H1 (cell line): ENCODE measurements around the gene PTGES3L. TPM values are rescaled to one million over a fixed set of nuclear protein-coding genes. Genes with fewer than 3 reads are reported as not detected.
"Not testable (repeated sequence)": the region's sequence is repeated elsewhere in the genome, so short reads cannot be mapped to it uniquely, and the experiment has no call there.

Experiments
- CTCF ChIA-PET: fragments of 300-600 bp; sonication (Branson Sonifier 250); formaldehyde crosslinking; loops from one replicate; lab custom pipeline; 2021; ENCODE audit not compliant: partially characterized antibody; lab: Charles Lee
- POLR2A ChIA-PET: fragments of 300-600 bp; sonication (Branson Sonifier 250); formaldehyde crosslinking; loops from one replicate; lab custom pipeline; 2021; ENCODE audit warnings: inconsistent platforms; ENCODE audit not compliant: partially characterized antibody; lab: Charles Lee
- DNase-seq, 2 experiments: peaks; one replicate each; pipeline versions ENCODE4 v3.0.0 to v3.0.0-alpha.2; 2010 to 2022; ENCODE audit warnings: low spot score in 2 of 2, low read depth in 1 of 2, mixed read lengths in 1 of 2
- FAIRE-seq: peaks from 2 replicates; lab custom pipeline; 2011; peaks lifted over from hg19 to GRCh38; lab: Jason Lieb, UNC
- H2AFZ ChIP-seq: 2 replicates; pipeline ENCODE4 v1.8.1; 2012; ENCODE audit warnings: low read length, inconsistent platforms
- H2AK5ac ChIP-seq: 2 replicates; pipeline ENCODE4 v1.6.1; 2013; ENCODE audit warnings: low read depth, low read length
- H2BK120ac ChIP-seq: replicated peaks from 2 replicates; pipeline ENCODE3; 2013; ENCODE audit warnings: low read depth, low read length, inconsistent platforms
- H2BK12ac ChIP-seq: 2 replicates; pipeline ENCODE4 v1.6.1; 2013; ENCODE audit warnings: low read depth, low read length
- H2BK15ac ChIP-seq: 2 replicates; pipeline ENCODE4 v1.6.1; 2013; ENCODE audit warnings: low read length
- H2BK20ac ChIP-seq: 2 replicates; pipeline ENCODE4 v1.6.1; 2013; ENCODE audit warnings: low read length
- H2BK5ac ChIP-seq: 2 replicates; pipeline ENCODE4 v1.6.1; 2013; ENCODE audit warnings: low read depth, low read length
- H3K14ac ChIP-seq: 2 replicates; pipeline ENCODE4 v1.6.1; 2013; ENCODE audit warnings: inconsistent platforms; ENCODE audit not compliant: insufficient read length
- H3K18ac ChIP-seq: 2 replicates; pipeline ENCODE4 v1.6.1; 2013; ENCODE audit warnings: low read length; ENCODE audit errors: extremely low read depth
- H3K23ac ChIP-seq: 2 replicates; pipeline ENCODE4 v1.6.1; 2013; ENCODE audit warnings: inconsistent platforms; ENCODE audit not compliant: insufficient read length
- H3K23me2 ChIP-seq: 2 replicates; pipeline ENCODE4 v1.6.1; 2013; ENCODE audit warnings: low read depth, low read length
- H3K27ac ChIP-seq: 2 replicates; pipeline ENCODE4 v1.6.1; 2011; ENCODE audit warnings: low read depth, low read length, inconsistent platforms
- H3K27me3 ChIP-seq, 4 experiments: replicated peaks in 1 of 4; 1 replicate in 1 of 4; 2 replicates in 3 of 4; pipeline versions ENCODE4 v1.6.1 to v1.8.1; 2011 to 2013; ENCODE audit warnings: low read length in 3 of 4, mild to moderate bottlenecking in 3 of 4, inconsistent platforms in 2 of 4, mixed read lengths in 2 of 4, moderate library complexity in 1 of 4; ENCODE audit not compliant: control insufficient read depth in 3 of 4, insufficient read depth in 3 of 4; ENCODE audit errors: extremely low read depth in 1 of 4
- H3K36me3 ChIP-seq, 4 experiments: 2 replicates each; pipeline versions ENCODE4 v1.6.1 to v1.8.1; 2011 to 2013; ENCODE audit warnings: mild to moderate bottlenecking in 4 of 4, low read length in 3 of 4, moderate library complexity in 2 of 4, control low read depth in 1 of 4, inconsistent platforms in 1 of 4; ENCODE audit not compliant: insufficient read depth in 4 of 4, control insufficient read depth in 2 of 4
- H3K4ac ChIP-seq: replicated peaks from 2 replicates; pipeline ENCODE3; 2013; ENCODE audit warnings: low read length, low read depth, mixed read lengths, inconsistent platforms; ENCODE audit not compliant: insufficient read length
- H3K4me1 ChIP-seq, 4 experiments: replicated peaks in 1 of 4; 1 replicate in 1 of 4; 2 replicates in 3 of 4; pipeline versions ENCODE4 v1.6.1 to v1.8.1; 2011 to 2013; ENCODE audit warnings: low read length in 3 of 4, inconsistent platforms in 2 of 4, mixed read lengths in 1 of 4; ENCODE audit not compliant: insufficient read depth in 4 of 4, control insufficient read depth in 3 of 4
- H3K4me2 ChIP-seq, 2 experiments: 2 replicates each; pipeline versions ENCODE4 v1.6.1 to v1.8.1; 2011 to 2013; ENCODE audit warnings: low read depth in 2 of 2, low read length in 2 of 2, control low read depth in 1 of 2, inconsistent platforms in 1 of 2, mild to moderate bottlenecking in 1 of 2; ENCODE audit not compliant: insufficient read depth in 1 of 2
- H3K4me3 ChIP-seq, 4 experiments: fragments of 200-600, 300-600 bp in 1 of 4; sonication (generic), shearing (Covaris generic), sonication (Bioruptor Twin) in 1 of 4; 2 replicates each; pipeline versions ENCODE4 v1.5.1 to v1.8.1; 2011 to 2016; ENCODE audit warnings: low read length in 4 of 4, low read depth in 3 of 4, control low read depth in 2 of 4, inconsistent platforms in 2 of 4, mild to moderate bottlenecking in 2 of 4, mixed read lengths in 1 of 4, moderate library complexity in 1 of 4; ENCODE audit not compliant: insufficient read depth in 2 of 4; ENCODE audit errors: extremely low read depth in 1 of 4
- H3K56ac ChIP-seq: replicated peaks from 2 replicates; pipeline ENCODE3; 2013; ENCODE audit warnings: low read depth, mild to moderate bottlenecking, mixed read lengths, low read length, inconsistent platforms; ENCODE audit not compliant: insufficient read length
- H3K79me1 ChIP-seq: 2 replicates; pipeline ENCODE4 v1.6.1; 2013; ENCODE audit warnings: low read depth, low read length, control low read depth
- H3K79me2 ChIP-seq, 2 experiments: 2 replicates each; pipeline versions ENCODE4 v1.6.1 to v1.8.1; 2012 to 2013; ENCODE audit warnings: low read length in 2 of 2, mild to moderate bottlenecking in 2 of 2, inconsistent platforms in 1 of 2; ENCODE audit not compliant: insufficient read depth in 2 of 2, control insufficient read depth in 1 of 2
- H3K9ac ChIP-seq, 4 experiments: replicated peaks in 1 of 4; 1 replicate in 1 of 4; 2 replicates in 3 of 4; pipeline versions ENCODE4 v1.6.1 to v1.8.1; 2011 to 2013; ENCODE audit warnings: low read depth in 3 of 4, low read length in 3 of 4, control low read depth in 2 of 4, mild to moderate bottlenecking in 2 of 4, moderate library complexity in 2 of 4, inconsistent platforms in 1 of 4; ENCODE audit errors: extremely low read depth in 1 of 4
- H3K9me3 ChIP-seq, 2 experiments: 2 replicates each; pipeline versions ENCODE4 v1.6.1 to v1.8.1; 2012 to 2013; ENCODE audit warnings: mild to moderate bottlenecking in 2 of 2, moderate library complexity in 2 of 2, control low read depth in 1 of 2, inconsistent platforms in 1 of 2, low read depth in 1 of 2, low read length in 1 of 2, mixed read lengths in 1 of 2; ENCODE audit not compliant: insufficient read depth in 2 of 2
- H4K20me1 ChIP-seq, 2 experiments: replicated peaks in 1 of 2; 2 replicates each; pipeline versions ENCODE3 to v1.8.1; 2011 to 2013; ENCODE audit warnings: inconsistent platforms in 2 of 2, low read length in 2 of 2, mild to moderate bottlenecking in 1 of 2; ENCODE audit not compliant: insufficient read depth in 2 of 2, control insufficient read depth in 1 of 2
- H4K5ac ChIP-seq: 2 replicates; pipeline ENCODE4 v1.6.1; 2013; ENCODE audit warnings: low read length, low read depth, mixed read lengths, inconsistent platforms; ENCODE audit not compliant: insufficient read length
- H4K8ac ChIP-seq: 2 replicates; pipeline ENCODE4 v1.8.0; 2013; ENCODE audit warnings: mild to moderate bottlenecking, moderate library complexity, low read length, inconsistent platforms; ENCODE audit not compliant: insufficient read depth; ENCODE audit errors: extremely low read depth
- H4K91ac ChIP-seq: replicated peaks from 2 replicates; pipeline ENCODE3; 2013; ENCODE audit warnings: low read length, mixed read lengths, inconsistent platforms; ENCODE audit not compliant: insufficient read length
- CREB1 ChIP-seq: IDR thresholded peaks from 2 replicates; pipeline ENCODE4 v1.6.1; 2012; ENCODE audit warnings: inconsistent platforms
- EGR1 ChIP-seq: IDR thresholded peaks from 2 replicates; pipeline ENCODE4 v1.6.1; 2011; ENCODE audit warnings: low read depth, low read length, borderline replicate concordance
- HDAC2 ChIP-seq, 2 experiments: fragments of 300-600 bp in 1 of 2; sonication (generic) in 1 of 2; IDR thresholded peaks; 2 replicates each; pipeline ENCODE4 v1.6.1; 2011 to 2012; ENCODE audit warnings: low read depth in 2 of 2, low read length in 2 of 2, mild to moderate bottlenecking in 2 of 2, moderate library complexity in 2 of 2, borderline replicate concordance in 1 of 2, inconsistent platforms in 1 of 2
- RAD21 ChIP-seq, 2 experiments: IDR thresholded peaks in 1 of 2; conservative IDR thresholded peaks in 1 of 2; 2 replicates each; pipeline ENCODE4 v1.6.1; 2011; ENCODE audit warnings: low read depth in 2 of 2, low read length in 2 of 2, improper control_type of control experiment in 1 of 2, inconsistent platforms in 1 of 2, mild to moderate bottlenecking in 1 of 2, moderate library complexity in 1 of 2
- SP1 ChIP-seq: IDR thresholded peaks from 2 replicates; pipeline ENCODE4 v1.6.1; 2011; ENCODE audit warnings: low read depth, low read length
- TBP ChIP-seq: IDR thresholded peaks from 2 replicates; pipeline ENCODE4 v1.6.1; 2011; ENCODE audit warnings: low read depth, low read length, improper control_type of control experiment
- TCF12 ChIP-seq: IDR thresholded peaks from 2 replicates; pipeline ENCODE4 v1.6.1; 2011; ENCODE audit warnings: low read depth, mild to moderate bottlenecking, low read length
- TEAD4 ChIP-seq: IDR thresholded peaks from 2 replicates; pipeline ENCODE4 v1.6.1; 2012; ENCODE audit warnings: low read depth, low read length, inconsistent platforms, mixed read lengths
- YY1 ChIP-seq: IDR thresholded peaks from 2 replicates; pipeline ENCODE4 v1.6.1; 2011; ENCODE audit warnings: low read depth, mild to moderate bottlenecking, low read length
- WGBS, 2 experiments: shearing (Covaris generic) in 1 of 2; methylation state at CpG; one replicate each; pipeline versions ENCODE4 v1.1.6 to v1.1.7; 2013 to 2015; ENCODE audit warnings: low lambda C conversion rate in 2 of 2, mixed read lengths in 2 of 2, inconsistent platforms in 1 of 2, low coverage in 1 of 2, missing lambda C conversion rate in 1 of 2; ENCODE audit not compliant: insufficient replicate concordance in 2 of 2, insufficient coverage in 1 of 2, insufficient read length in 1 of 2; ENCODE audit errors: extremely low coverage in 1 of 2, missing lambda C conversion rate in 1 of 2; 5-methylcytosine and 5-hydroxymethylcytosine counted together
- polyA plus RNA-seq, 7 experiments: library from polyadenylated mRNA; depleted of rRNA in 3 of 7; stranded (reverse) in 5 of 7; unstranded in 2 of 7; fragments of >200 nt in 5 of 7; fragments of 200-250 nt in 2 of 7; gene quantifications; 1 replicate in 5 of 7; 2 replicates in 1 of 7; 4 replicates in 1 of 7; pipeline versions ENCODE4 v1.2.1 to v1.2.3, GENCODE V29; 2011 to 2013; ENCODE audit warnings: missing spikeins in 2 of 7, mixed read lengths in 2 of 7
- total RNA-seq: library from RNA; stranded (reverse); fragmentation: NEBNext Ultra II Directional; extraction: Animal tissue kit (Norgen Biotek cat#: 25700); gene quantifications from 2 replicates; pipeline ENCODE4 v1.2.1, GENCODE V29; 2021

The PTGES3L gene
- total and polyA plus RNA-seq, 2 of the 8 experiments (the other 6 are each of a cell fraction or from before 2014, with no cell fraction given), result 3.0 to 3.6 TPM

- peak in 1 of 2 experiments; percentile 40; a peak in 1 of 4 replicates for TF ChIP-seq HDAC2 (IDR thresholded peaks at IDR 0.05; ENCODE audit: borderline replicate concordance in 1 of 2, low read depth in 2 of 2, low read length in 2 of 2)
- peak; percentile 40; the same call in 1 of the 2 replicates for TF ChIP-seq TBP
- TF ChIP-seq TEAD4, result no peak
- no peak for TF ChIP-seq RAD21 (IDR thresholded peaks at IDR 0.05 in 1 of 2, conservative IDR thresholded peaks at IDR 0.05 in 1 of 2; ENCODE audit: low read depth in 2 of 2, low read length in 2 of 2)
- peak; percentile 70; the same call in 1 of the 2 replicates for TF ChIP-seq CREB1
- TF ChIP-seq YY1, result peak; percentile 95
- TF ChIP-seq TCF12, result no peak
- TF ChIP-seq SP1, result no peak
- no peak for TF ChIP-seq EGR1
- TF ChIP-seq, all 59 proteins: peak for 10
Observed at GRCh38 chr17:42980274-42980765, 440 bp upstream of the PTGES3L start, which contains the start of gene RUNDC1 (continued).

- not testable (repeated sequence) for DNase-seq, H3K27ac ChIP-seq, H3K79me1 ChIP-seq, H3K27me3 ChIP-seq, H4K20me1 ChIP-seq, H2BK15ac ChIP-seq, H3K4me1 ChIP-seq, FAIRE-seq, H4K8ac ChIP-seq, H2BK20ac ChIP-seq, H2AK5ac ChIP-seq, H3K9ac ChIP-seq, H3K4me3 ChIP-seq, H3K23me2 ChIP-seq, H3K18ac ChIP-seq, H3K23ac ChIP-seq, H3K9me3 ChIP-seq, H3K4ac ChIP-seq, H3K14ac ChIP-seq, H2BK12ac ChIP-seq, H2AFZ ChIP-seq, H3K56ac ChIP-seq, H3K36me3 ChIP-seq, H2BK5ac ChIP-seq, H3K4me2 ChIP-seq, H3K79me2 ChIP-seq, H4K91ac ChIP-seq, H2BK120ac ChIP-seq, H4K5ac ChIP-seq
- ChIA-PET CTCF (interaction anchor here (0.6 to 4.7 kb wide), 4 partner anchors 11 to 131 kb away, joined by 3 to 20 read pairs (median 3); partner anchors contain the start of gene RPL27), POLR2A (interaction anchor here (0.8 to 0.9 kb wide), 3 partner anchors 22 to 61 kb away, joined by 3 to 4 read pairs (median 3); partner anchors contain the start of gene RPL27)
- WGBS, 2 experiments, result 89% methylated on average over 16 of the region's 16 CpGs; no CpG with 5 or more reads in 1 of the 2 experiments
Observed at GRCh38 chr17:42975701-42976100, 4.2 kb downstream of the PTGES3L start.
